Left renal cortex interstitium (tissue), 4 donors: ENCODE results near the gene USP44. TPM values are rescaled to one million over a fixed set of nuclear protein-coding genes. Genes with fewer than 3 reads are reported as not detected.

Experiments
- polyA plus RNA-seq, 4 donors: library from polyadenylated mRNA; unstranded; fragments of 120-200 nt; gene quantifications; one replicate each; pipeline ENCODE4 v1.2.1, GENCODE V29; 2013; ENCODE audit not compliant: insufficient read length in 4 of 4

Gene USP44
- polyA plus RNA-seq, 4 donors: 1.9 to 2.9 (median 2.0) TPM

Other genes with a start within 250 kb of the USP44 start
- 100 to 1,000 TPM; 108 to 143 (median 115) TPM for gene METAP2, start 77.3 kb downstream of the USP44 start, polyA plus RNA-seq
- 100 to 1,000 TPM in 3 of 4 donors, 10 to 100 TPM in 1; 94.0 to 112 (median 104) TPM for gene NTN4, start 239.3 kb upstream of the USP44 start, polyA plus RNA-seq